ENCODE data around the gene CAPN2.

The CAPN2 gene

DNA sequence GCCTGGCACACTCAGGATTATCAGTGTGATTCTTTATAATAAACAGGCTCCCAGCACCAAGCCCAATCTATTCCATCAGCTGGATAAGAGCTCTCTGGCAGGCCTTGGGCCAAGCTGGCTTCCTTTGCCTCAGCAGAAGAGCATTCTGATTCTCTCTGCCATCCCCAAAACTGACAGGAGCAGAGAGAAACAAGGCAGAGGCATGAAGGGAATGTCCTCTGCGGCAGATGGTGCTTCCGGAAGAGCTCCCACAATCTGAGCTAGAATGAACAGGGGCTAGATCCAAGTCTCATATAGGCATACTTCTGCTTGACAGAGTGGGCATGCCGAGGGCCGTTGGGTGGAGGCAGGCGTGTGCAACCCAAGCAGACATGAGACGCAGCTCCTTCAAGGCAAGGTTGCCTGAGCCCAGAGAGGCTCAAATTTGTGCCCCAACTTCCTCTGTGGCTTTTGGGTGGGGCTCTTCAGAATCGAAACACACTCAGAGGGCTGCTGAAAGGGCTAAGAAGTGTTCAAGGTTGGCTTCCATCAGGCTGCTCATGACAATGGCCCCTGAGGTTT is 4.0 kb downstream of the CAPN2 start:
- TF ChIP-seq, protein P1, sequence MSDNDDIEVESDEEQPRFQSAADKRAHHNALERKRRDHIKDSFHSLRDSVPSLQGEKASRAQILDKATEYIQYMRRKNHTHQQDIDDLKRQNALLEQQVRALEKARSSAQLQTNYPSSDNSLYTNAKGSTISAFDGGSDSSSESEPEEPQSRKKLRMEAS (IDR thresholded peaks at IDR 0.05; ENCODE audit: low read depth, low read length) = no peak
- TF ChIP-seq, protein P2, sequence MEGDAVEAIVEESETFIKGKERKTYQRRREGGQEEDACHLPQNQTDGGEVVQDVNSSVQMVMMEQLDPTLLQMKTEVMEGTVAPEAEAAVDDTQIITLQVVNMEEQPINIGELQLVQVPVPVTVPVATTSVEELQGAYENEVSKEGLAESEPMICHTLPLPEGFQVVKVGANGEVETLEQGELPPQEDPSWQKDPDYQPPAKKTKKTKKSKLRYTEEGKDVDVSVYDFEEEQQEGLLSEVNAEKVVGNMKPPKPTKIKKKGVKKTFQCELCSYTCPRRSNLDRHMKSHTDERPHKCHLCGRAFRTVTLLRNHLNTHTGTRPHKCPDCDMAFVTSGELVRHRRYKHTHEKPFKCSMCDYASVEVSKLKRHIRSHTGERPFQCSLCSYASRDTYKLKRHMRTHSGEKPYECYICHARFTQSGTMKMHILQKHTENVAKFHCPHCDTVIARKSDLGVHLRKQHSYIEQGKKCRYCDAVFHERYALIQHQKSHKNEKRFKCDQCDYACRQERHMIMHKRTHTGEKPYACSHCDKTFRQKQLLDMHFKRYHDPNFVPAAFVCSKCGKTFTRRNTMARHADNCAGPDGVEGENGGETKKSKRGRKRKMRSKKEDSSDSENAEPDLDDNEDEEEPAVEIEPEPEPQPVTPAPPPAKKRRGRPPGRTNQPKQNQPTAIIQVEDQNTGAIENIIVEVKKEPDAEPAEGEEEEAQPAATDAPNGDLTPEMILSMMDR (IDR thresholded peaks at IDR 0.05; ENCODE audit: low read depth, low read length) = no peak
- TF ChIP-seq POLR2A (IDR thresholded peaks at IDR 0.05; ENCODE audit: extremely low read depth, insufficient read length) = no peak
- no peak for TF ChIP-seq MYC (IDR thresholded peaks at IDR 0.05; ENCODE audit: low read depth, low read length)
- DNase-seq (ENCODE audit: low read depth) = peak; percentile 76
- H3K4me3 ChIP-seq (ENCODE audit: low read depth, low read length) = no peak overlapping the region

DNA sequence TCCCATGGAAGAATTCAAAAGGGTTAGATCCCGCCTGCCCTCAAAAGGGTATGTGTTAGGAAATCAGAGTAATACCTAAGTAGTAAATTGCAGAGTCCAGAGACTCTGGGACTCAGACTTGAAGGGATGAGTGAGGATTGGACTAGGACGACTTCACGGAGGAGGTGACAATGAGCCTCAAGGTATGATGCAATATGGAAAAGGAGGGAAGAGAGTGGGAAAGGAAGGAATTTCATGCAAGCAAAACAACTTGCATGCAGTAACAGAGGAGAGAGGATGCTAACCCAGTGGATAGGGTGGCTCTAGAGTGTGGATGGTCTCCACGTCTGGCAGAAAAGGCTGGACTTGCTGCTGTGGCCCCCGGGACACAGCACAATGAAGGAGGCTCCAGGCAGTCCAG is 4.8 kb downstream of the CAPN2 start:
- H3K4me3 ChIP-seq (ENCODE audit: low read depth, low read length) = no peak overlapping the region
- DNase-seq (ENCODE audit: low read depth) = no peak
- TF ChIP-seq MYC (IDR thresholded peaks at IDR 0.05; ENCODE audit: low read depth, low read length) (no peak), POLR2A (IDR thresholded peaks at IDR 0.05; ENCODE audit: extremely low read depth, insufficient read length) (no peak)
- TF ChIP-seq, protein P1 (IDR thresholded peaks at IDR 0.05; ENCODE audit: low read depth, low read length) = no peak
- TF ChIP-seq, protein P2 (IDR thresholded peaks at IDR 0.05; ENCODE audit: low read depth, low read length) = no peak

DNA sequence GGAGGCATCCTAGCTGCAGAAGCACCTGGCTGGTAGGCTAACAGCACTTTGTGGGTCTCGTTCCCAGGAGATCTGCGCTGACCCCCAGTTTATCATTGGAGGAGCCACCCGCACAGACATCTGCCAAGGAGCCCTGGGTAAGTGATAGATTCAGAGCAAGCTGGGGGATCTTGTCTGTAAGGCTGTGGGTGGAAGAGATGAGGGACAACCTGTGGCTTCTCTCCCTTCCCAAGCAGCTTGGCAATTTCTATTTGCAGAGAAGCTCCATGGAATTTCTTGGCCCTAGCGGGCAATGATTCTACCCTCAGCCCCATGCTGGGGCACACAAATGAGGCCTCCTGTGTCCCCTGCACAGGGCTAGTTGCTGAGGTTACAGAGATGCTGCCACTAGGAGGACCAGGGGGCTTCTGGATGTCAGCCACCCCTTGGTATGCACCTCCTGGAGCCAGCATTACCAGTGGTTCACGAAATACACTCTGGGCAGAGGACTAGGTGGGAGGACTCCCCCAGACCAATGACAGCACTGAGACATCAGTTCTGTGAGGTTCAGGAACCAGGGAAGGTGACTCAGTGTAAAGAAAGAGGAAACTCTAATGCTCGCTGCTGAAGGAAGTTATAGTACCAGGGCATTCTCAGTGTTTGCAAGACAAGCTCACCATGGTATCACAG is 5.5 kb downstream of the CAPN2 start:
- no peak overlapping the region for H3K4me3 ChIP-seq (ENCODE audit: low read depth, low read length)
- TF ChIP-seq, protein P2 (IDR thresholded peaks at IDR 0.05; ENCODE audit: low read depth, low read length) = peak; percentile 9
- TF ChIP-seq POLR2A (IDR thresholded peaks at IDR 0.05; ENCODE audit: extremely low read depth, insufficient read length) (no peak), MYC (IDR thresholded peaks at IDR 0.05; ENCODE audit: low read depth, low read length) (no peak)
- TF ChIP-seq, protein P1 (IDR thresholded peaks at IDR 0.05; ENCODE audit: low read depth, low read length) = no peak
- peak; percentile 86 for DNase-seq (ENCODE audit: low read depth)

DNA sequence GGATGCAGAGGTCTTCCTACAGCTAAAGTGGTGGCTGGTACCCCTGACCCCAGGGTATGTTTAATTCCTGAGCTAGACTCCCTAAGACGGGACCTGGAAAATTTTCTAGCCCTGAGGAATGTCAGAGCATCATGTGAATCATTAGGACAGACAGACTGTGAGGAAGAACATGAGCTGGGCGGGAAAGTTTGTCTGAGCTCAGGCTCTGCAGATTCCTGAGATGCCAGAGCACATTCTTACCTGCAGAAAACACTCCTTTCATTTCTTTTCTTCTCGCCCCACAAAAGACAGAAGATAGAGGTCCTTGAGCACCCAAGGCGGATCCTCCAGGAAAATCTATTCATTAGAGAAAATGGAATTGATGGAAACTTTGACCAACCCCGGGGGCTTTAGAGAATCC is 6.5 kb downstream of the CAPN2 start:
- DNase-seq (ENCODE audit: low read depth) = no peak
- TF ChIP-seq, protein P2 (IDR thresholded peaks at IDR 0.05; ENCODE audit: low read depth, low read length) = no peak
- TF ChIP-seq POLR2A (IDR thresholded peaks at IDR 0.05; ENCODE audit: extremely low read depth, insufficient read length) (no peak), MYC (IDR thresholded peaks at IDR 0.05; ENCODE audit: low read depth, low read length) (no peak)
- TF ChIP-seq, protein P1 (IDR thresholded peaks at IDR 0.05; ENCODE audit: low read depth, low read length) = no peak
- no peak overlapping the region for H3K4me3 ChIP-seq (ENCODE audit: low read depth, low read length)

DNA sequence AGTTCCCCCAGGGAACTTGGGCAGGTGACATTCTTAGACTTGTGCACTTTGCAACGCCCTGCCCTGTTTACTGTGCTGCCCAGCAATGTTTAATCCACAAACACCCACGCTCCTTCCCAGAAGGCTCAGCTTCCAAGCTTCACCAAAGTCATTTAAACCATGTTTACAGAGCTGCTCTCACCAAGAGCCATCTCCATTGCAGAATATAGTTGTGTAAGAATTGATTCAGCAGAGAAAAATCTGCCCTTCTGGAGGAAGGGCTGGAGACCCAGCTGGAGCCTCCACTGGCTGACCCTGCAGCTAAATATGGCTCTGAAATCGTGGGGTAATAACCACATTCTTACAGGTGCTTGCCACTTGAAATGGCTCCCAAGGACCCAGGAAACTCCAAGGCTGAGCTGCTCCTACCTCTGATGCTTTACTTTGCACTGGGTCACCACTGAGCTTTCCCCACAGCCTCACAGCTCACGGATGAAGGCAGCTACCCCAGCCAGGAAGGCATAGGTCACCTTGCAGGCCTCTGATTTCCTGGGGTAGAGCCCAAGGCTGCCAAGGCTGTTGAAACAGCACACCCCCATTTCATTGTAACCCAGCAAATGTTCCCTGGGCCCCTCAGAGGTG is 8.7 kb downstream of the CAPN2 start:
- no peak for TF ChIP-seq POLR2A (IDR thresholded peaks at IDR 0.05; ENCODE audit: extremely low read depth, insufficient read length)
- TF ChIP-seq MYC (IDR thresholded peaks at IDR 0.05; ENCODE audit: low read depth, low read length) = no peak
- TF ChIP-seq, protein P1 (IDR thresholded peaks at IDR 0.05; ENCODE audit: low read depth, low read length) = no peak
- TF ChIP-seq, protein P2 (IDR thresholded peaks at IDR 0.05; ENCODE audit: low read depth, low read length) = no peak
- DNase-seq (ENCODE audit: low read depth) = no peak
- no peak overlapping the region for H3K4me3 ChIP-seq (ENCODE audit: low read depth, low read length)
